Aorta (tissue), 5 donors: ENCODE results near the gene CTIF. TPM values are rescaled to one million over a fixed set of nuclear protein-coding genes. Genes with fewer than 3 reads are reported as not detected.

Source experiments
- ATAC-seq: fragments of 200-7000 bp; cut with Tn5 transposase; one replicate; pipeline ENCODE4 v1.9.1; 2022; ENCODE audit warnings: moderate library complexity; ENCODE audit not compliant: low FRiP score
- DNase-seq, 2 donors: peaks; one replicate each; pipeline ENCODE4 v3.0.0-alpha.2; 2020
- H3K27ac ChIP-seq, 2 donors: one replicate each; pipeline ENCODE4 v1.5.1; 2013; ENCODE audit warnings: low read length in 2 of 2, mild to moderate bottlenecking in 2 of 2, moderate library complexity in 2 of 2, control low read depth in 1 of 2, inconsistent platforms in 1 of 2, low read depth in 1 of 2
- H3K27me3 ChIP-seq, 2 donors: one replicate each; pipeline ENCODE4 v1.6.1; 2013; ENCODE audit warnings: control low read depth in 1 of 2, low read length in 1 of 2, mild to moderate bottlenecking in 1 of 2, moderate library complexity in 1 of 2; ENCODE audit not compliant: insufficient read depth in 2 of 2, control insufficient read depth in 1 of 2
- H3K36me3 ChIP-seq, 2 donors: one replicate each; pipeline ENCODE4 v1.6.1; 2013; ENCODE audit warnings: control low read depth in 1 of 2, low read length in 1 of 2, mild to moderate bottlenecking in 1 of 2; ENCODE audit not compliant: insufficient read depth in 2 of 2, control insufficient read depth in 1 of 2
- H3K4me1 ChIP-seq, 2 donors: one replicate each; pipeline ENCODE4 v1.6.1; 2013; ENCODE audit warnings: low read length in 2 of 2, control low read depth in 1 of 2, mild to moderate bottlenecking in 1 of 2, moderate library complexity in 1 of 2; ENCODE audit not compliant: insufficient read depth in 2 of 2, control insufficient read depth in 1 of 2
- H3K4me3 ChIP-seq, 2 donors: one replicate each; pipeline ENCODE4 v1.5.1; 2013; ENCODE audit warnings: low read length in 2 of 2, control low read depth in 1 of 2, mild to moderate bottlenecking in 1 of 2
- H3K9me3 ChIP-seq: one replicate; pipeline ENCODE4 v1.6.1; 2013; ENCODE audit warnings: mild to moderate bottlenecking, low read length; ENCODE audit not compliant: control insufficient read depth
- WGBS, 2 donors: extraction: QIAGEN DNeasy Blood & Tissue Kit; methylation state at CpG; one replicate each; pipeline ENCODE4 v1.1.7; 2013; 5-methylcytosine and 5-hydroxymethylcytosine counted together
- intact Hi-C, 2 donors: fragments of 100-400 bp; cut with DNase I; formaldehyde crosslinking; loops; one replicate each; pipeline versions ENCODE4 v1.14.2 to v1.15.0; 2022
- polyA plus RNA-seq, 2 donors: library from polyadenylated mRNA; stranded (reverse); fragments of 200-250 nt; gene quantifications; one replicate each; pipeline ENCODE4 v1.2.3, GENCODE V29; 2013
- total RNA-seq, 2 donors: library from RNA; stranded (reverse); fragmentation: NEBNext Ultra II Directional; extraction: Animal tissue kit (Norgen Biotek cat#: 25700); gene quantifications; one replicate each; pipeline ENCODE4 v1.2.1, GENCODE V29; 2021
- donor health status: healthy with polysubstance abuse.
- donor health status: Bipolar disorder and iron deficiency.
- donor health status: DM: no; HTN: no; CAD: no.
- donor health status: DM: no; HTN: no; CAD: no.
- donor health status: DM: yes; HTN: yes; CAD: no.

CTIF gene
- total and polyA plus RNA-seq, 4 donors, result 14.4 to 113 (median 93.4) TPM

DNA sequence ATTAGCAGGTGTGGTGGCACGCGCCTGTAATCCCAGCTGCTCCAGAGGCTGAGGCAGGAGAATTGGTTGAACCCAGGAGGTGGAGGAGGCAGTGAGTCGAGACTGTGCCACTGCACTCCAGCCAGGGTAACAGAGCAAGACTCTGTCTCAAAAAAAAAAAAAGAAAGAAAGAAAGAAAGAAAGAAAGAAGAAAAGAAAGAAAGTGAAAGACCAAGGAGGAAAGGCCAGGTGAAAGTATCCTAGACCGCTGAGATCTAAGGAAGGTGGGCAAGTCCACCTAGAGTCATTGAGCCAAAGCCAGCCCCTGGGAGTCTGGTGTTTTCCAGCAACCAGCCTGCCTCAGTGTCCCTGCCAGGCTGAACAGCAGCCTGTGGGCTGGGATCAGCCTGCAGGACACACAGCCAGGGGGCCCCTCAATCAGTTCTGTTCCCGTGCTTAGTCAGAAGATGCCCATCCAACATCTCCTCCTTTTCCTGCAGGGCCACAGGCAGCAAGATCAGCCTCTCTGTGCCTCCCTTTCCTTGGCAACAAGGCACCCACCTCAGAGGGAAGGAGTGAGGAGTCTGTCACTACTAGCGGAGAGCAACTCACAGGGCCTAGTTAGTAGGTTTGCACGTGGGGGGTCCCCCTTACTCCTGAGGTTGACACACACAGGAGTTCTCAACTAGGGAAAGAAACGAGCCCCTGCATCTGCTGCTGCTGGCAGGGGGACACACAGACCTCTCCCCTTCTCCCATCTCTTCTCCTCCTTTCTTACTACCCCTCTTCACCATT, 347.9 kb downstream of the CTIF start:
- Histone ChIP-seq H3K4me3 (no peak overlapping the region), H3K27ac (no peak overlapping the region), H3K27me3 (no peaks in the 10 kb centered on the region), H3K9me3 (no peaks in the 10 kb centered on the region), H3K36me3 (no peaks in the 10 kb centered on the region), H3K4me1 (no peaks in the 10 kb centered on the region)
- ATAC-seq (no peak), DNase-seq (no peak)
- intact Hi-C loops, result no loop called here
- WGBS, 2 donors, result 92 to 93% methylated on average over 8 of the region's 8 CpGs

DNA sequence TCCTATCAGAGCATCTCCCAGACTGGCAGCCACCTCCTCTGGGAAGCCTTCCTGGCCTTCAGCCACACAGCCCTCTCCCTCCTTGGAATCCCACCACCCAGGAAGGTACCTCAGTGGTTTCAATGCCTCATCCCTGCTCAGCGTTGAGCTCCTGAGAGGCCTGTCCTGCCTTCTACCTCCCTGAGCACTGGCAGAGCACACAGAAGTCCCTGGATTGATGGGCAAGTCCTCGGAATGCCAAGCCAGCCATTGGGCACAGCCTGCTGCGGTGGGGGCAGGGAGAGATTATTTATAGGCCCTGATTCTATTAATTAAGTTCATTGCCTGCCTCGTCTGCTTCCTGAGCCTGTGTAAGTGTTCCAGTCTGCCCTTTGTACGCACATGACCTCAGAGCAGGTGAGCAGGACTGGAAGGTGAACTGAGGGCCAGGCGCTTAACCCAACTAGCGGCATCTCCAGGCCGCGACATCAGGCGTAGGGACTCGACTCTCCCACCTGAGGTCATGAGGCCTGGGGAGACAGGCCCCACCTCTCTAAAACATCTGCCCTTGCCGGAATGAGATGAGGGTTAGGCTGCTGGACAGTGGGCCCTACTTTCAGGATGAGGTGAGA, 348.6 kb downstream of the CTIF start:
- Histone ChIP-seq H3K4me1 (no peaks in the 10 kb centered on the region), H3K36me3 (no peaks in the 10 kb centered on the region), H3K27me3 (no peaks in the 10 kb centered on the region), H3K9me3 (no peaks in the 10 kb centered on the region), H3K4me3 (no peak overlapping the region), H3K27ac (no peak overlapping the region)
- ATAC-seq, result no peak
- DNase-seq, result peak in 1 of 2 donors; percentile 42
- WGBS, 2 donors, result 80 to 83% methylated on average over 12 of the region's 12 CpGs
- intact Hi-C loops, result no loop called here

DNA sequence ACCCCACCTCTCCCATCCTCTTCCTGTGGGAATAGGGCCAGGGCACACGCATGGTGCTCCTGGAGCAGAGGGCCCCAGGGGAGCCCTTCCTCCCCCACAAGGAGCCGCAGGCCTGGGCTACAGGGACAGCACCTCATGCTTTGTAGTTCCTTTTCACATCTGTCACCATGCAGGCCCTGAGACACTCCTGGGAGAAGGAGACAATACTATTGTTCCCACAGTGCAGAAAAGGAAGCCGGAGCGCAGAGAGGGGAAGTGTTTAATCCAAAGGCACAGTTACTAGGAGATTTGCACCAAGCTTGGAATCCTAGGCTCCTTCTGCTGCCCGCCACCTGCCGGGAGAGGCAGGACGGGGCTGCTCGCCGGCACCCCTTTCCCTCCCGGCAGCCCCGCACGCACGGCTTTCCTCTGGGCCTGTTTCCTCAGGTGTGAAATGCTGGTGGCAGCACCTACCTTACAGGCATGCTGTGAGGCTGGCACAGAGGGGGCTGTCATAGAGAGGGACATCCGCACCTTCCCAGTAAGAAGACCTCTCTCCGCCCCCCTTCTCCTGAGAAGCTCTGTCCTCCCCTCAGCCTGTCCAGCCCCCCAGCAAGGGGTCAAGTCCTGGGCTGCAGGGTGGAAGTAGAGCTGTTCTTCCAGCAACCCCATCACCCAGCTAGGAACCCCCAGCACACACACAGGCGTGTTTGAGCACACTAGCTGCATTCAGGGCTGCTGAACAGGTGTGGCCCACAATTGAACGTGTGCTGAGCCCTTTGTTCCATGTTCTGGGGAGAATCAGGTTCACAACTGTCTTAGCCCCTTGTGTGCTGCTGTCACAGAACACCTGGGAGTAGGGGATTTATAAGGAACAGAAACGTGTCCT, 349.3 kb downstream of the CTIF start:
- intact Hi-C loops, result no loop called here
- Histone ChIP-seq H3K4me3 (no peak overlapping the region), H3K36me3 (no peaks in the 10 kb centered on the region), H3K27ac (no peak overlapping the region), H3K27me3 (no peaks in the 10 kb centered on the region), H3K9me3 (no peaks in the 10 kb centered on the region), H3K4me1 (no peaks in the 10 kb centered on the region)
- 93 to 94% methylated on average over 18 of the region's 18 CpGs for WGBS, 2 donors
- DNase-seq (peak in 1 of 2 donors; percentile 52), ATAC-seq (no peak)

DNA sequence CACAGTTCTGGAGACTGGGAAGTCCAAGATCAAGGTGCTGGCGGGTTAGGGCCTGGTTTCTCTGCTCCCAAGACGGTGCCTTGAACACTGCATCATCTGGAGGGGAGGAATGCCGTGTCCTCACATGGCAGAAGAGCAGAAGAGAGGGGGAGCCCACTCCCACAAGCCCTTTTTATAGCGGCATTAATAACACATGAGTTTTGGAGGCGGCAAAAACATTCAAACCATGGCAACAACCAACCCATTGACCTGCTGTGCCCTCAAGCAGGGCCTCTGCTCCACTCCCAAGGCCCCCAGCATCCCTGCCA, 349.9 kb downstream of the CTIF start:
- intact Hi-C loops, result no loop called here
- Histone ChIP-seq H3K27me3 (no peaks in the 10 kb centered on the region), H3K36me3 (no peaks in the 10 kb centered on the region), H3K9me3 (no peaks in the 10 kb centered on the region), H3K27ac (no peak overlapping the region), H3K4me3 (no peak overlapping the region), H3K4me1 (no peaks in the 10 kb centered on the region)
- no peak for DNase-seq
- ATAC-seq, result no peak
- WGBS, 2 donors, result 90 to 96% methylated on average over 5 of the region's 5 CpGs

DNA sequence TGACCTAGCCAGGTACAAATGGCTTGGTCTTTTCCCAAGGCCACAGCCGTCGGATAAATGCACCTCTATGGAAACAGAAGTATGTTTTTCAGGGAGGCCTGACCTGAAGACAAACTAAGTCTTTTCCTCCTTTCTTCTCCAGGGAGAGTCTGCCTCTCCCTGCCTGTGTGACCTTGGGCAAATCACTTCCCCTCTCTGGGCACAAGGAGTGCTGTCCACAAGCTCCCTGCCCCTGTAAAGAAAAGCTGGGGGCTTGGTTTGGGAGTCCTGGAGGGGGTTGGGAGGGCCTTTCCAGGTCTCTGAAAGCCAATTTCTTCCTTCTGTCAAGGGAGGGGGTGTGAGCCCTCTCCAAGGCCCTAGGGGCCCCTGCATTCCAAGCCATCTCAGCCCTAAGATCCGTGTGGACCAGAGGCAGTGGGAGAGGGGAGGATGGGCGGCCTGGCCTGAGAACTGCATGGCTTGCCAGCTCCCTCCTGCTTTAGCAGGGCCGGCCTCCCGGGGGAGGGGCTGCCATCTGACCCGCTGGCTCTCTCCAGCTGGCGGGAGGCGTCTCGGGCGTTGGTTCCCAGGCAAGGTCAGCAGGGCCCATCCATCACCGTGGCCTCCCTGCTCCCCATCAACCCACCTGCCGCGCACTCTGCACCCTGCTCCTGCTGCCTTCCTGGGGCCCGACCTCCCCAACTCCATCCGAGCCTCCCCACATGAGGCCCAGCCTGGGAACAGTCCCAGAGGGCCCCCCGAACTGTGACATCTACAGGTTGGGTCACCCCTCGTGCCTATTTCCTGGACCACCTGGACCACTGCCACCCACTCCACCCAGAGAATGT, 350.5 kb downstream of the CTIF start:
- Histone ChIP-seq H3K4me3 (no peak overlapping the region), H3K27ac (no peak overlapping the region), H3K27me3 (no peaks in the 10 kb centered on the region), H3K4me1 (no peaks in the 10 kb centered on the region), H3K9me3 (no peaks in the 10 kb centered on the region), H3K36me3 (no peaks in the 10 kb centered on the region)
- 29% methylated on average over 18 of the region's 18 CpGs for WGBS, 2 donors
- ATAC-seq, result peak; percentile 70
- intact Hi-C loops, result no loop called here
- DNase-seq, result peak; percentile 89 to 90

DNA sequence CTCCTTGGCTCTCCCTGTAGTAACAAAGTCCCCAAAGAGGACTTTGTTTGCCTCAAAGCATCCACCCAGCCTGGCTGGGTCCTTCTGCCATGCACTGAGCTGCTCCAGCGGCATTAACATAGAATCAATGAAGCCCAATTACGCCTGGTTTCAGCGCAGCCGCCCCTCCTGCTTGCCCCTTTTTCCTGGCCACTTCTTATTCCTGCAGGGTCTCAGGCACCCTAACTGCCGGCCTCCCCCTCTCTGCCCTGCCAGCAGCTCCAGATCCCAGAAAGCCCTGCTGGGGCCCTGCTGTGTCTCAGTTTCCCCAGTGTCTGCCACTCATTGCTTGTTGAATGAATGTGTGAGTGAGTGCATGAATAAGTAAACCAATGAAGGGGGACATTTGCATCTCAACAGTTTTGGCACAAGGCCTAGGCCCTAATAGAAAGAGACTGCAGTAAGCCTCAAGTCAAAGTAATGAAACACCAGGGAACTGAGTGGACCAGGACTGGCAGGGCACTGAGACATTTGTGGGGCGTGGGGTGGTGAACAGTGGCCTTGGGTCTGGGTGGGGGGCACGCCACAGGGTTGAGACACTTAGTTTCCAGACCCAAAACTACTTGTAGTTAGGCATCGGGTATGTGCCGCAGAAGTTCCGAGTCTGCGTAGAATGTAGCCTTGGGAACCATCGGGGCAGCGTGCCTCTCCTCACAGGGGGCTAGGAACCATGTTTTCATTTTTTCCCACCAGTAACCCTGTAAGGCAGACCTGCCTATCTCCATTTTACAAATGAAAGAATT, 351.3 kb downstream of the CTIF start:
- Histone ChIP-seq H3K4me3 (no peak overlapping the region), H3K27ac (no peak overlapping the region), H3K27me3 (no peaks in the 10 kb centered on the region), H3K4me1 (no peaks in the 10 kb centered on the region), H3K9me3 (no peaks in the 10 kb centered on the region), H3K36me3 (no peaks in the 10 kb centered on the region)
- ATAC-seq (no peak), DNase-seq (peak in 1 of 2 donors; percentile 35)
- WGBS, 2 donors, result 95 to 96% methylated on average over 13 of the region's 13 CpGs
- intact Hi-C loops, result no loop called here

DNA sequence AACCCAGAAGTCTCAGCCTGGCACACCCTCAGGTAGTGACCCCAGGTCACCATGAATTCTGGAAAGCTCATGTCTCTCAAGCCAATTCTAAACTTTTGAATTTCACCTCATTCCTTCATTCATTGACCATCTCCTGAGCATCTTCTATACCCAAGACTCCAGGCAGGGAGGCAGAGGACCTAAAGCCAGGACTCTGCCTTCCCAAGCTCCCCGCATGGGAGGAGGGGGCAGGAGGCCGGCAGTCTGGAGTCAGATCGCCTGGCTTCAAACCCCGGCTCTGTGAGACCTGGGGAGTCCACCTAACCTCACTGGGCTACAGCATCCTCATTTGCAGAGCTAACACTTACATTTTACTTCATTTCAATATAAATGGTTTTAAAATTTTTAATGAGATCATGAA, 352.9 kb downstream of the CTIF start:
- DNase-seq (peak in 1 of 2 donors; percentile 25), ATAC-seq (no peak)
- intact Hi-C loops, result no loop called here
- no peak overlapping the region for H3K4me3 ChIP-seq
- no peaks in the 10 kb centered on the region for H3K27me3 ChIP-seq
- 97% methylated on average over 4 of the region's 4 CpGs for WGBS, 2 donors
- H3K9me3 ChIP-seq, result no peaks in the 10 kb centered on the region
- H3K36me3 ChIP-seq, result no peaks in the 10 kb centered on the region
- H3K27ac ChIP-seq, result no peak overlapping the region
- H3K4me1 ChIP-seq, result no peaks in the 10 kb centered on the region
